OCI-LY7 (cell line): ENCODE results near the gene MARCHF6. TPM values are rescaled to one million over a fixed set of nuclear protein-coding genes. Genes with fewer than 3 reads are reported as not detected.
"Not testable (repeated sequence)": the region's sequence is repeated elsewhere in the genome, so short reads cannot be mapped to it uniquely, and the experiment has no call there.

Source experiments
- BruUV-seq: library from RNA; stranded (reverse); fragments of 400-500 nt; replicated peaks from 2 replicates; lab custom pipeline; 2021; lab: Mats Ljungman, UMichigan
- CTCF ChIA-PET: fragments of 300-600 bp; sonication (Branson Sonifier 250); formaldehyde crosslinking; loops from one replicate; lab custom pipeline; 2022; ENCODE audit warnings: antibody characterized with exemption; ENCODE audit not compliant: unreplicated experiment; lab: Charles Lee
- POLR2A ChIA-PET: fragments of 300-600 bp; sonication (Branson Sonifier 250); formaldehyde crosslinking; loops from one replicate; lab custom pipeline; 2022; ENCODE audit warnings: antibody characterized with exemption; lab: Charles Lee
- DNase-seq: peaks from one replicate; pipeline ENCODE4 v3.0.0-alpha.2; 2015; ENCODE audit warnings: low spot score
- H2AFZ ChIP-seq: fragments of 200-600 bp; sonication (generic), shearing (Covaris generic); 2 replicates; pipeline ENCODE4 v1.6.1; 2014; ENCODE audit warnings: mild to moderate bottlenecking, antibody characterized with exemption, low read length, moderate library complexity
- H3K27ac ChIP-seq: fragments of 200-600 bp; sonication (generic); 2 replicates; pipeline ENCODE4 v1.5.1; 2014; ENCODE audit warnings: mixed run types, low read depth, mild to moderate bottlenecking, moderate library complexity, low read length, inconsistent platforms; ENCODE audit not compliant: poor library complexity, severe bottlenecking
- H3K36me3 ChIP-seq: fragments of 200-600 bp; sonication (generic); 2 replicates; pipeline ENCODE4 v1.6.1; 2014; ENCODE audit warnings: mild to moderate bottlenecking, antibody characterized with exemption, low read length, moderate library complexity, mixed read lengths; ENCODE audit not compliant: insufficient read depth
- H3K4me1 ChIP-seq: fragments of 200-600 bp; sonication (generic); 2 replicates; pipeline ENCODE4 v1.5.1; 2014; ENCODE audit warnings: mild to moderate bottlenecking, low read length; ENCODE audit not compliant: insufficient read depth, poor library complexity, severe bottlenecking
- H3K4me2 ChIP-seq: fragments of 200-600 bp; sonication (generic); 2 replicates; pipeline ENCODE4 v1.6.1; 2014; ENCODE audit warnings: mild to moderate bottlenecking, low read length
- H3K4me3 ChIP-seq: fragments of 200-600 bp; sonication (generic); 2 replicates; pipeline ENCODE4 v1.5.1; 2014; ENCODE audit warnings: mild to moderate bottlenecking, low read depth, low read length; ENCODE audit not compliant: poor library complexity, severe bottlenecking
- H3K79me2 ChIP-seq: fragments of 200-600 bp; sonication (generic); 2 replicates; pipeline ENCODE4 v1.6.1; 2016; ENCODE audit warnings: low read depth, mild to moderate bottlenecking, low read length, moderate library complexity, mixed read lengths; ENCODE audit not compliant: insufficient read depth
- H3K9me2 ChIP-seq: fragments of 200-600 bp; sonication (generic); 2 replicates; pipeline ENCODE4 v1.6.1; 2016; ENCODE audit warnings: mild to moderate bottlenecking, low read length, mixed read lengths; ENCODE audit not compliant: insufficient read depth
- H3K9me3 ChIP-seq: fragments of 200-600 bp; sonication (generic); 2 replicates; pipeline ENCODE4 v1.6.1; 2014; ENCODE audit warnings: mild to moderate bottlenecking, mixed run types, low read length, mixed read lengths
- H4K20me1 ChIP-seq: fragments of 200-600 bp; sonication (generic); 2 replicates; pipeline ENCODE4 v1.6.1; 2014; ENCODE audit warnings: mild to moderate bottlenecking, antibody characterized with exemption, low read length, moderate library complexity, mixed read lengths; ENCODE audit not compliant: insufficient read depth
- EZH2phosphoT487 ChIP-seq: fragments of 200-600 bp; sonication (generic); IDR thresholded peaks from 2 replicates; pipeline ENCODE4 v1.6.1; 2018; ENCODE audit warnings: low read depth, borderline replicate concordance, mild to moderate bottlenecking, mixed run types, antibody characterized with exemption, low read length, moderate library complexity, mixed read lengths
- intact Hi-C: fragments of 100-400 bp; cut with micrococcal nuclease; formaldehyde crosslinking; loops from one replicate; pipeline ENCODE4 v1.10.0; 2022; ENCODE audit not compliant: unreplicated experiment
- total RNA-seq, 2 experiments: library from RNA; depleted of rRNA in 1 of 2; stranded (reverse); fragments of >200 nt in 1 of 2; shearing (Covaris generic) in 1 of 2; gene quantifications; 2 replicates each; pipeline ENCODE4 v1.2.3, GENCODE V29; 2014 to 2022
- TF ChIP-seq, protein P1 (sequence below): fragments of 200-600 bp; sonication (generic); conservative IDR thresholded peaks from 2 replicates; pipeline ENCODE4 v1.5.1; 2014; ENCODE audit warnings: mild to moderate bottlenecking, antibody characterized with exemption, low read length, moderate library complexity, mixed read lengths

The MARCHF6 gene
- total RNA-seq, 2 experiments from 2014 or later: 113 to 118 TPM

- Histone ChIP-seq H3K4me1 (no peaks in the 10 kb centered on the region), H3K4me3 (no peak overlapping the region), H2AFZ (no peak overlapping the region), H3K4me2 (no peak overlapping the region), H3K9me2 (no peaks in the 10 kb centered on the region), H3K36me3 (peaks cover 28% of the 10 kb centered on the region), H3K27ac (no peak overlapping the region), H4K20me1 (peaks cover 23% of the 10 kb centered on the region; the same call in 1 of the 2 replicates), H3K79me2 (peaks cover 84% of the 10 kb centered on the region), H3K9me3 (no peaks in the 10 kb centered on the region)
- intact Hi-C loops: no loop called here
- ChIA-PET CTCF (no interaction called here), POLR2A (interaction anchor here (0.6 kb wide), 1 partner anchor 758 kb away, joined by 5 read pairs; no protein-coding TSS in a partner anchor)
- no TSS peak for BruUV-seq
- TF ChIP-seq EZH2phosphoT487: no peak
- TF ChIP-seq, protein P1, sequence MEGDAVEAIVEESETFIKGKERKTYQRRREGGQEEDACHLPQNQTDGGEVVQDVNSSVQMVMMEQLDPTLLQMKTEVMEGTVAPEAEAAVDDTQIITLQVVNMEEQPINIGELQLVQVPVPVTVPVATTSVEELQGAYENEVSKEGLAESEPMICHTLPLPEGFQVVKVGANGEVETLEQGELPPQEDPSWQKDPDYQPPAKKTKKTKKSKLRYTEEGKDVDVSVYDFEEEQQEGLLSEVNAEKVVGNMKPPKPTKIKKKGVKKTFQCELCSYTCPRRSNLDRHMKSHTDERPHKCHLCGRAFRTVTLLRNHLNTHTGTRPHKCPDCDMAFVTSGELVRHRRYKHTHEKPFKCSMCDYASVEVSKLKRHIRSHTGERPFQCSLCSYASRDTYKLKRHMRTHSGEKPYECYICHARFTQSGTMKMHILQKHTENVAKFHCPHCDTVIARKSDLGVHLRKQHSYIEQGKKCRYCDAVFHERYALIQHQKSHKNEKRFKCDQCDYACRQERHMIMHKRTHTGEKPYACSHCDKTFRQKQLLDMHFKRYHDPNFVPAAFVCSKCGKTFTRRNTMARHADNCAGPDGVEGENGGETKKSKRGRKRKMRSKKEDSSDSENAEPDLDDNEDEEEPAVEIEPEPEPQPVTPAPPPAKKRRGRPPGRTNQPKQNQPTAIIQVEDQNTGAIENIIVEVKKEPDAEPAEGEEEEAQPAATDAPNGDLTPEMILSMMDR: no peak
- no peak for DNase-seq
Measured at GRCh38 chr5:10374046-10375022, 20.8 kb downstream of the MARCHF6 start.

GRCh38 chr5:10375146-10375545, 21.7 kb downstream of the MARCHF6 start:
- H3K4me2 ChIP-seq, POLR2A ChIA-PET, H2AFZ ChIP-seq, H3K27ac ChIP-seq, DNase-seq, H3K9me3 ChIP-seq, H3K4me3 ChIP-seq, H3K9me2 ChIP-seq, CTCF ChIA-PET, intact Hi-C loops, BruUV-seq, H3K4me1 ChIP-seq: not testable (repeated sequence)
- peaks cover 37% of the 10 kb centered on the region for H3K36me3 ChIP-seq
- H3K79me2 ChIP-seq: peaks cover 84% of the 10 kb centered on the region
- peaks cover 23% of the 10 kb centered on the region; the same call in 1 of the 2 replicates for H4K20me1 ChIP-seq

DNA sequence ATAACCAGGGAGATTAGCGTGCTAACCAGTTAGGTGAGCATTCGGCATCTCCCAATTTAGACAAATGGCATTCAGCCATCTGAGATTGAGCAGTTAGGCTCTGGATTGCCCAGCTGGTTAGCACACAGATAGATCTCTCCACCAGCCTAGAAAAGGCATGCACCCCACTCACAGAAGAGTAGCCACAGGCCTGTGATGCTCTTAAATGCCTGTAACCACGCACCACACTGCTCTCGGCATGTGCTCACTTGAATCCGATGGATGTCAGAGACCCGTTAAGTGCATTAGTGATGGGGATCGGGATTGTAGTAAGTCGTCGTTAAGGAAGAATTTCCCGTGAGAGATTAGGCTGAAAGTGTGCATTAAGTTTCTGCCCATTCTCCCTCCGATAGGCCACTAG, 23.0 kb downstream of the MARCHF6 start:
- no peaks in the 10 kb centered on the region for H3K9me3 ChIP-seq
- H3K9me2 ChIP-seq: no peaks in the 10 kb centered on the region
- peaks cover 21% of the 10 kb centered on the region; the same call in 1 of the 2 replicates for H4K20me1 ChIP-seq
- H3K79me2 ChIP-seq: peaks cover 74% of the 10 kb centered on the region
- H3K4me2 ChIP-seq: no peak overlapping the region
- H3K4me1 ChIP-seq: no peaks in the 10 kb centered on the region
- TF ChIP-seq EZH2phosphoT487: no peak
- ChIA-PET CTCF (interaction anchor here (0.6 kb wide), 1 partner anchor 9 kb away, joined by 4 read pairs; no protein-coding TSS in a partner anchor), POLR2A (interaction anchor here (0.7 kb wide), 1 partner anchor 19 kb away, joined by 3 read pairs; no protein-coding TSS in a partner anchor)
- no peak overlapping the region for H2AFZ ChIP-seq
- no TSS peak for BruUV-seq
- no peak overlapping the region for H3K4me3 ChIP-seq
- intact Hi-C loops: no loop called here
- H3K36me3 ChIP-seq: peaks cover 51% of the 10 kb centered on the region
- H3K27ac ChIP-seq: no peak overlapping the region
- no peak for DNase-seq
